Esophagus squamous epithelium (tissue), 4 donors: ENCODE results near the gene SMYD2.

Experiments used
- POLR2A ChIP-seq, 4 donors: fragments of 450-650 bp; IDR thresholded peaks; one replicate each; pipeline ENCODE4 v1.6.1; 2017; ENCODE audit warnings: antibody characterized with exemption in 4 of 4, mild to moderate bottlenecking in 4 of 4, moderate library complexity in 3 of 4
- TF ChIP-seq, protein P1 (sequence below), 6 experiments: fragments of 450-650 bp in 4 of 6; fragments of 200-600 bp in 2 of 6; sonication (generic) in 2 of 6; IDR thresholded peaks; one replicate each; pipeline ENCODE4 v1.5.1; 2016 to 2019; ENCODE audit warnings: antibody characterized with exemption in 6 of 6, mild to moderate bottlenecking in 4 of 6, moderate library complexity in 4 of 6

DNA sequence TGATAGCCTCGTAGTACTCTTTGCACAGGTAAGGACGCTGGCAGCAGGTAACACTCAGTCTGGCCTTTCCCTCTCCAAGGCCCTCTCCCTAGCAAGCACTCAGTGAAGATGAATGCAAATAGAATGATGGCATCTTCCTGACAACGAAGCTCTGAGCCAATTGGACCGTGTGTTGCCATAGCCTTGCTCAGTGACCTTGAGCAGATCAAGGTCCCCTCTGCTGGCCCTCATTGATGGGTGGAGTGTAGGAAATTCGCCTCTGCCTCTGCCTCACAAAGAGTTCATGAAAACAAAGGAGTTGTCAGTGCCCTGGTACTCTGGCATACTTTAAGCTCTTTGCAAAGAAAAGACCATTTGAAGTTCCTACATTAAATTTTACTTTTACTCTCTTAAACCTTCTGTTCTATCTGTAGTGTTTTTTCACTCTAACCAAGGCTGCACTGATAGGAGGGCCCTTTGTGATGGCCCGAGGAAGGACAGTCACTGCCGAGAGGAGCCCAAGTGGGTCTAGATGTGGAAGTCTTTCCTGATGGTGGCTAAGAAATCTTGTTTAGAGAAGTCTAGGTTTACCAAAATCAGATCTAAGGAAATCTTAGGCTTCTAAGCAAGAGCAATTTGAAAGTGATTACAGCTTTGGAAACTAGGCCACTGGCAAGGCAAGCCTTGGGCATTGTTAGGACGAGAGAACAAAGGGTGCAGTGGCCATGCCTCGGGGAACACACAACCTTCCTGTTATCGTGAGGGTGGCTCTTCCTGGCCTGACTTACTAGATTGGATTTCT, 38.2 kb downstream of the SMYD2 start:
- TF ChIP-seq, protein P1, sequence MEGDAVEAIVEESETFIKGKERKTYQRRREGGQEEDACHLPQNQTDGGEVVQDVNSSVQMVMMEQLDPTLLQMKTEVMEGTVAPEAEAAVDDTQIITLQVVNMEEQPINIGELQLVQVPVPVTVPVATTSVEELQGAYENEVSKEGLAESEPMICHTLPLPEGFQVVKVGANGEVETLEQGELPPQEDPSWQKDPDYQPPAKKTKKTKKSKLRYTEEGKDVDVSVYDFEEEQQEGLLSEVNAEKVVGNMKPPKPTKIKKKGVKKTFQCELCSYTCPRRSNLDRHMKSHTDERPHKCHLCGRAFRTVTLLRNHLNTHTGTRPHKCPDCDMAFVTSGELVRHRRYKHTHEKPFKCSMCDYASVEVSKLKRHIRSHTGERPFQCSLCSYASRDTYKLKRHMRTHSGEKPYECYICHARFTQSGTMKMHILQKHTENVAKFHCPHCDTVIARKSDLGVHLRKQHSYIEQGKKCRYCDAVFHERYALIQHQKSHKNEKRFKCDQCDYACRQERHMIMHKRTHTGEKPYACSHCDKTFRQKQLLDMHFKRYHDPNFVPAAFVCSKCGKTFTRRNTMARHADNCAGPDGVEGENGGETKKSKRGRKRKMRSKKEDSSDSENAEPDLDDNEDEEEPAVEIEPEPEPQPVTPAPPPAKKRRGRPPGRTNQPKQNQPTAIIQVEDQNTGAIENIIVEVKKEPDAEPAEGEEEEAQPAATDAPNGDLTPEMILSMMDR (IDR thresholded peaks at IDR 0.05) = no peak
- TF ChIP-seq POLR2A (IDR thresholded peaks at IDR 0.05) = no peak
